Gastrocnemius medialis (tissue), 4 donors: Measurements from ENCODE around the gene TMEM63C.

Experiments used
- CTCF ChIP-seq, 5 experiments: fragments of 450-650 bp in 3 of 5; fragments of 200-600 bp in 2 of 5; sonication (generic) in 2 of 5; IDR thresholded peaks in 4 of 5; conservative IDR thresholded peaks in 1 of 5; 1 replicate in 4 of 5; 2 replicates in 1 of 5; pipeline ENCODE4 v1.5.1; 2016 to 2019; ENCODE audit warnings: antibody characterized with exemption in 5 of 5, mild to moderate bottlenecking in 3 of 5, moderate library complexity in 3 of 5
- POLR2A ChIP-seq, 2 donors: fragments of 450-650 bp; IDR thresholded peaks; one replicate each; pipeline ENCODE4 v1.6.1; 2017; ENCODE audit warnings: antibody characterized with exemption in 2 of 2, mild to moderate bottlenecking in 2 of 2, moderate library complexity in 2 of 2

- TF ChIP-seq POLR2A (IDR thresholded peaks at IDR 0.05), result no peak
- TF ChIP-seq CTCF (IDR thresholded peaks at IDR 0.05 in 4 of 5, conservative IDR thresholded peaks at IDR 0.05 in 1 of 5), result no peak
Measured at GRCh38 chr14:77249286-77249685, 67.7 kb downstream of the TMEM63C start.
